Suppressor macrophage (primary cell): ENCODE results near the gene PNPLA6.
A peak's percentile ranks its signal among the peaks of the same experiment; 100 is the strongest.
"Not testable (repeated sequence)": the region's sequence is repeated elsewhere in the genome, so short reads cannot be mapped to it uniquely, and the experiment has no call there.

ENCODE experiments used
- DNase-seq, 4 experiments: peaks; one replicate each; pipeline ENCODE4 v3.0.0-alpha.2; 2020 to 2022

Gene PNPLA6

GRCh38 chr19:7533925-7534480 lies 1.5 kb upstream of the PNPLA6 start:
- DNase-seq = peak; percentile 78 to 89 (median 84)

- DNase-seq = peak; percentile 22 to 39 (median 37)
Observed at GRCh38 chr19:7534531-7535046, 928 bp upstream of the PNPLA6 start.

DNA sequence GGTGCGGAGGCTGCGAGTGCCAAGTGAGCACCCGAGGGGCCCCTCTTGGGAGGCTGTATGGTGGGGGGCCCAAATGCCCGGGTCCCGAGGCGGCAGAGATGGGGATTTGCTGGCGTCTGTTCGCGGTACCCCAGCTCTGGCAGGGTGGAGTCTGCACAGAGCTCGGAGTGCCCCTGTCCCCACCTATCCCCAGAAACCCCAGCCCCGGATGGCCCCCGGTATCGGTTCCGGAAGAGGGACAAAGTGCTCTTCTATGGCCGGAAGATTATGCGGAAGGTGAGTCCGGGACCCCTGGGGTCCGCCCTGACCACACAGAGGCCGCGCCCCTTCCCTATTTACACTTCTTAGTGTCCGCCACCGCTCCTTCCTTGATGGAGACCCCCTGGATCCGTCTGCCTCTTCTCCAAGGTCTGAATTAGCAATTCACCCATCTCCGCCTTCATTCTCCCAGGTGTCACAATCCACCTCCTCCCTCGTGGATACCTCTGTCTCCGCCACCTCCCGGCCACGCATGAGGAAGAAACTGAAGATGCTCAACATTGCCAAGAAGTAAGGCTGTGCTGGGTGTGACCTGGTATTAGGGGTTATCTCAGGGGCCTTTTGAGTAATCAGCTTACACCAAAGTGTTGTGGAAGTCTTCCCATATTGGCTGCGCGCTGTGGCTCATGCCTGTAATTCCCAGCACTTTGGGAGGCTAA lies 630 bp downstream of the PNPLA6 start:
- DNase-seq = peak in 2 of 4 experiments; percentile 26 to 30

DNA sequence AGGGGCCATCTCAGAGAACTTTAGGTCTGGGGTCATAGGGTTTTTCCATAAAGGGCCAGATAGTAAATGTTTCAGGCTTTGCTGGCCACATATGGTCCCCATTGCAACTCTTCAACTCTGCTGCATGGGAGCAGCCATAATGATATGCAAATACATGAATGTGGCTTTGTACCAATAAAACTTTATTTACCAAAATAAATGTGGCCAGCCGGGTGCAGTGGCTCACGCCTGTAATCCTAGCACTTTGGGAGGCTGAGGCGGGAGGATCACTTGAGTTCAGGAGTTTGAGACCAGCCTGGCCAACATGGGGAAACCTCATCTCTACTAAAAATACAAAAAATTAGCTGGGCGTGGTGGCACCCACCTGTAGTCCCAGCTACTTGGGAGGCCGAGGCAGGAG lies 3.5 kb downstream of the PNPLA6 start:
- not testable (repeated sequence) for DNase-seq

- no peak for DNase-seq
Observed at GRCh38 chr19:7539827-7540425, 4.4 kb downstream of the PNPLA6 start.

DNA sequence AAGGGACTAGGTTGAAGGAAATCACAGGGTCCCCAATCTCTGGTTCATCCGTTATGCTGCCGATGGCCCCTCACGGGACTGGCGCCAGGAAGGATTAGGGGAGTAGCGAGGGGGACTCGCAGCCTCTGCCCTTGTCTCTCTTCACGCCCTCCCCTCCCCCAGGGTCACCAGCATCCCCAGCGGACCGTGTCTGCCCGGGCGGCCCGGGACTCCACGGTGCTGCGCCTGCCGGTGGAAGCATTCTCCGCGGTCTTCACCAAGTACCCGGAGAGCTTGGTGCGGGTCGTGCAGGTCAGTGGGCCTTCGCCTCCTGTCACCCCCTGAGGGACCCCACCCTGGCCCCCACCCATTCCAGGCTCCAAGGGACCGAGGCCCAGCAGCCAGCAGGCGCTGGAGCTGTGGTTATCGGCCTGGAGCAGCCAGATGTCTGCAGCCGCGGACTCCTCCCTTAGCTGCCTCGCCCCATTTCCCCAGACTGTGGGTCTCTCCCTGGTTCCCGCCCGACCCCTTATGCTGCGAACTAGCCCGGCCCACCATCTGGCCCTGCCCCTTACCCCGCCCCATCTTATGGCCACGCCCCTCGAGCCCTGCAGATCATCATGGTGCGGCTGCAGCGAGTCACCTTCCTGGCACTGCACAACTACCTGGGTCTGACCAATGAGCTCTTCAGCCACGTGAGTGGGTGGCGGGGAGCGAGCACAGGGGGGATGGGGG lies 5.4 kb downstream of the PNPLA6 start:
- no peak for DNase-seq

DNA sequence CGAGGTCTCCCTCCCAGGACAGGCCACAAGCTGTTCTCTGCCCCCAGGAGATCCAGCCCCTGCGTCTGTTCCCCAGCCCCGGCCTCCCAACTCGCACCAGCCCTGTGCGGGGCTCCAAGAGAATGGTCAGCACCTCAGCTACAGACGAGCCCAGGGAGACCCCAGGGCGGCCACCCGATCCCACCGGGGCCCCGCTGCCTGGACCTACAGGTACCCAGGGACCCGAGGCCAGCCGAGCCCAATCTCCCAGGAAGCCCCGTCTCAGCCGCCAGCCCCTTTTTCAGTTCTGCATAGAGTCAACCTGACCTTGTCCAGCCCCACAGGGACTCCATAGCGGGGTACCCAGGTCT lies 5.9 kb downstream of the PNPLA6 start:
- DNase-seq = no peak

GRCh38 chr19:7541828-7542443 lies 6.4 kb downstream of the PNPLA6 start:
- no peak for DNase-seq

- DNase-seq = no peak
Observed at GRCh38 chr19:7542556-7543348, 7.2 kb downstream of the PNPLA6 start.

DNA sequence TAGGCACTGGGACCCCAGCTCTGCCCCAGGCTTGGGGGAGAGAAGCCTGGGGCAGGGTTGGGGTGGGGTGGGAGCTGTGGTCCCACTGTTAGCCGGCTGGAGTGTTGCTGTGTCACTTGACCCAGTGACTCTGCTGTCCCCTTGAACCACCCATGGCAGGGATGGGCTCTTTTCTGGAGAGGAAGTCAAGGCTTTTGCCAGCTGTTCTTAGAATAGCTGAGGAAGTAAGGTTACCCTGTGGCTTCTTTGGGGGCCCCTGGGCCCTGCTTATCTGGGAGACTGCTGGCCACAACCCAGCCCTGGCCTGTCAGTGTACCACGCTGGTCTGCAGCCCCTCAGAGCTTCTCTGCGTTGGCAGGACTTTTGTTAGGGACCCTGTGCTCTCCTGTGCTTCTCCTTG lies 9.1 kb downstream of the PNPLA6 start:
- DNase-seq = peak; percentile 64 to 86 (median 80)

GRCh38 chr19:7545300-7545699 lies 9.8 kb downstream of the PNPLA6 start:
- peak in 3 of 4 experiments; percentile 31 to 58 (median 49) for DNase-seq

GRCh38 chr19:7545904-7546303 lies 10.4 kb downstream of the PNPLA6 start:
- DNase-seq = peak; percentile 66 to 92 (median 82)

DNA sequence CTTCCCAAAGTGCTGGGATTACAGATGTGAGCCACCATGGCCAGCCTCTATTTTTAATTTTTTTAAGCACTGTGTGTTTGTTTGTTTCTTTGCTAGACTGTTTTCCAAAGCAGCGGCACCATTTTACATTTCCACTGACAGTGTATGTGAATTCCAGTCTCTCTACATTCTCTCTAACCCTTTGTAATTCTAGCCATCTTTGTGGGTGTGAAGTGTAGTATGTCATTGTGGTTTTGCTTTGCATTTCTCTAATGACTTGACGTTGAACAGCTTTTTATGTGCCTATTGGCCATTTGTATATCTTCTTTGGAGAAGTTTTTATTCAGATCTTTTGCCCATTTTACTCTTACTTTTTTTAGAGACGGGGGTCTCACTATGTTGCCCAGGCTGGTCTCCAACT lies 11.6 kb downstream of the PNPLA6 start:
- DNase-seq = no peak

DNA sequence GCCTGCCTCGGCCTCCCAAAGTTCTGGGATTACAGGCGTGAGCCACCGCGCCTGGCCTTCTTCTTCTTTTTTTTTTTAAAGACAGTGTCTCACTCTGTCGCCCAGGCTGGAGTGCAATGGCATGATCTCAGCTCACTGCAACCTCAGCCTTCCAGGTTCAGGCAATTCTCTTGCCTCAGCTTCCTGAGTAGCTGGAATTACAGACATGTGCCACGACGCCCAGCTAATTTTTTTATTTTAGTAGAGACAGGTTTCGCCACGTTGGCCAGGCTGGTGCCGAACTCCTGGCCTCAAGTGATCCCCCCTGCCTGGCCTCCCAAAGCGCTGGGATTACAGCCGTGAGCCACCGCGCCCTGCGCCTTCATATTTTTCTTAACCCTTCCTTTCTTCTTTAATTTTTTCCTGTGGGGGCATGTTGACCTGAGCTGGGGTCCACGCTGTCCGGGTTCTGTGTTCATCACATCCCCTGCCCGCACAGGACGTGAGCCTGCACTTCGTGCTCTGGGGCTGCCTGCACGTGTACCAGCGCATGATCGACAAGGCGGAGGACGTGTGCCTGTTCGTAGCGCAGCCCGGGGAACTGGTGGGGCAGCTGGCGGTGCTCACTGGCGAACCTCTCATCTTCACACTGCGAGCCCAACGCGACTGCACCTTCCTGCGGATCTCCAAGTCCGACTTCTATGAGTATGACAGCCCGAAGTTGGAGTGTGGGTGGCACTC lies 14.1 kb downstream of the PNPLA6 start:
- no peak for DNase-seq

GRCh38 chr19:7550169-7550770 lies 14.8 kb downstream of the PNPLA6 start:
- DNase-seq = no peak

DNA sequence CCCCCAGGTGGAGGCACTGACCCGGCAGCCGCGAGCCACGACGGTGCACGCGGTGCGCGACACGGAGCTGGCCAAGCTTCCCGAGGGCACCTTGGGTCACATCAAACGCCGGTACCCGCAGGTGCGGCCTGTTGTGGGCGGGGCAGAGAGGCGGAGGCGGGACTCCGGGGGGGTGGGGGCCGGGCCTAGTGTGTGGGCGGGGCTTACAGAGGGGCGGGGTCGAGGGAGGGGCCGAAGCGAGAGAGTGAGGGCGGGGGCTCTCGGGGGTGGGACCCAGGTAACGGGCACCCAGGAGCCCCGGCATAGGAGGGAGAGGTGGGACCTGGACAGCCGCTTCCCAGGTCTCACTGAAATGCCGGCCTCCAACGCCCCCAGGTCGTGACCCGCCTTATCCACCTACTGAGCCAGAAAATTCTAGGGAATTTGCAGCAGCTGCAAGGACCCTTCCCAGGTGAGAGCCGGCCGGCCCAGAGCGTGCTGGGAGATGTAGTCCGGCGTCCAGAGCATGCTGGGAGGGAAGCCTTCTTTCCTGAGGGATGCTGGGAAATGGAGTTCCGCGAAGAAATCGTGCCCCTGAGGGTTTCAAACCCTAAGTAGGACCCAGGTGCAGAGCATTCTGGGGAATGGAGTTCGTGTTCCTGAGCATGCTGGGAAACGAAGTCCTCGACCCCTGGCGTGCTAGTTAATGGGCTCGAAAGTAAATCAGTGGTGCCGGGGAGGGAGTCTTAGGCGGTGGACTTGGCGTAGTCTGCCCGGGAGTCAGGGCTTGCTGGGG lies 15.7 kb downstream of the PNPLA6 start:
- no peak for DNase-seq

DNA sequence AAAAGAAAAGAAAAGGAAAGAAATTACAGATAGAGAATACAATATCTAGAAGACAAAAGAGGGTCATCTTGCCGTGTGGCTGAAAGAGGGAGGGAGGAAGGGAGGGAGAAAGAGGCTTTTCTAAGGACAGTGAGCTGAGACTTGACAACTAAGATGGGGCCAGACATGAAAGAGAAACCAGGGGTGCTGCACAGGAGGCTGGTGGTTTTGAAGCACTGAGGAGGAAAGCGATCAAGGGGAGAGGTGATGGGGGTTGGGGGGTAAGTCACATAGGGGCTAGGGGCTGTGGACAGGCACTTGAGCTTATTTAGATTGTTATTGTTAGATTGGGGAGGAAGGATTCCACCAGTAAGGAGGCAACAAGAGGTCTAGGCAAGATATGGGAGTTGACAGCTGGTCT lies 17.3 kb downstream of the PNPLA6 start:
- no peak for DNase-seq

- no peak for DNase-seq
Observed at GRCh38 chr19:7554565-7554964, 19.0 kb downstream of the PNPLA6 start.

DNA sequence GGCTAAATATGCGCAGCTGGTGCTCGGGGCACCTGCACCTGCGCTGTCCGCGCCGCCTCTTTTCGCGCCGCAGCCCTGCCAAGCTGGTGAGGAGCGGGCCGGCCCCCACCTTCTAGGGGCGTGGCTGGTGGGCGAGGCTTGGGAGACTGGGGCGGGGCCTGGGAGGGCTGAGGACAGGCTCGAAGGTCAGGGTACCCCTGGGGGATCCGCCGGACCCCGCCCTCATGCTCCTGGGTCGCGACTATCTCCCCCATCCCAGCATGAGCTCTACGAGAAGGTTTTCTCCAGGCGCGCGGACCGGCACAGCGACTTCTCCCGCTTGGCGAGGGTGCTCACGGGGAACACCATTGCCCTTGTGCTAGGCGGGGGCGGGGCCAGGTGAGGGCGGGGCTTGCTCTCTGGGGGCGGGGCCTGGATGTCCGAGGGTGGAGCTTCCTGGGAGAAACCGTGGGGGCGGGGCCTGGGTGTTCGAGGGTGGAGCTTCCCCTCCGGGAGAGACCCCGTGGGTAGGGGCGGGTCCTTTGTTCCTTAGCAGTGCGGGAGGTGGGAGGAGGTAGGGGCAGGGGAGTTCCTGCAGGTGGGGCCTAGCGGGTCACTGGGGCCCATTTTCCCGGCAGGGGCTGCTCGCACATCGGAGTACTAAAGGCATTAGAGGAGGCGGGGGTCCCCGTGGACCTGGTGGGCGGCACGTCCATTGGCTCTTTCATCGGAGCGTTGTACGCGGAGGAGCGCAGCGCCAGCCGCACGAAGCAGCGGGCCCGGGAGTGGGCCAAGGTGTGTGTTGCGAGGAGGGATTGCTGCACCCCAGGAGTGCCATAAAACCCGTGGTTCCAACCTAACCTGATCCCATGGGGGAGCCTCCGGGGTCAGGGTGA lies 19.7 kb downstream of the PNPLA6 start:
- peak in 1 of 4 experiments; percentile 31 for DNase-seq
